HG02623 (cell line): ENCODE results near the gene SAC3D1.
"Not testable (repeated sequence)": the region's sequence is repeated elsewhere in the genome, so short reads cannot be mapped to it uniquely, and the experiment has no call there.

Source experiments
- ATAC-seq: cut with Tn5 transposase; IDR thresholded peaks from one replicate; pipeline ENCODE4 v1.9.1; 2021; ENCODE audit warnings: moderate library complexity; ENCODE audit not compliant: unreplicated experiment

SAC3D1 gene

GRCh38 chr11:65023502-65023901 is 17.5 kb upstream of the SAC3D1 start:
- ATAC-seq, result not testable (repeated sequence)

GRCh38 chr11:65026810-65027209 is 14.2 kb upstream of the SAC3D1 start:
- no peak for ATAC-seq

- ATAC-seq, result peak; percentile 78
These were observed 13.6 kb upstream of the SAC3D1 start, which contains the start of gene SNX15 for GRCh38 chr11:65027213-65028067. SNX15 (plus strand) TSS chr11:65027439; CDS start chr11:65027538, 99 bp downstream.

- no peak for ATAC-seq
These were observed 8.8 kb upstream of the SAC3D1 start for GRCh38 chr11:65032216-65032615.

GRCh38 chr11:65034423-65034822 is 6.6 kb upstream of the SAC3D1 start:
- no peak for ATAC-seq

GRCh38 chr11:65035579-65035978 is 5.4 kb upstream of the SAC3D1 start:
- ATAC-seq, result no peak

GRCh38 chr11:65036931-65037330 is 4.1 kb upstream of the SAC3D1 start:
- no peak for ATAC-seq

GRCh38 chr11:65040520-65040846 is 527 bp upstream of the SAC3D1 start:
- no peak for ATAC-seq

GRCh38 chr11:65042891-65043290 is 1.9 kb downstream of the SAC3D1 start:
- ATAC-seq, result no peak

- ATAC-seq, result no peak
These were observed 3.0 kb downstream of the SAC3D1 start for GRCh38 chr11:65043881-65044501.

GRCh38 chr11:65045061-65045460 is 4.1 kb downstream of the SAC3D1 start:
- no peak for ATAC-seq

- ATAC-seq, result no peak
These were observed 4.7 kb downstream of the SAC3D1 start for GRCh38 chr11:65045728-65046127.

GRCh38 chr11:65047581-65048422 is 6.8 kb downstream of the SAC3D1 start:
- no peak for ATAC-seq

GRCh38 chr11:65051398-65051858 is 10.4 kb downstream of the SAC3D1 start:
- no peak for ATAC-seq

GRCh38 chr11:65053827-65054508 is 13.0 kb downstream of the SAC3D1 start:
- no peak for ATAC-seq

- no peak for ATAC-seq
These were observed 14.5 kb downstream of the SAC3D1 start for GRCh38 chr11:65055538-65055937.

GRCh38 chr11:65056999-65057398 is 16.0 kb downstream of the SAC3D1 start:
- no peak for ATAC-seq

- ATAC-seq, result no peak
These were observed 16.5 kb downstream of the SAC3D1 start for GRCh38 chr11:65057526-65057925.

- no peak for ATAC-seq
These were observed 17.0 kb downstream of the SAC3D1 start for GRCh38 chr11:65058012-65058411.

GRCh38 chr11:65058419-65059054 is 17.5 kb downstream of the SAC3D1 start, which contains the start of gene NAALADL1:
NAALADL1 (minus strand) TSS chr11:65058553; CDS start chr11:65058521, 32 bp downstream.
- no peak for ATAC-seq
